H1 (cell line): ENCODE measurements around the gene ACTR1A. TPM values are rescaled to one million over a fixed set of nuclear protein-coding genes. Genes with fewer than 3 reads are reported as not detected.

Experiments used
- CTCF ChIA-PET: fragments of 300-600 bp; sonication (Branson Sonifier 250); formaldehyde crosslinking; loops from one replicate; lab custom pipeline; 2021; ENCODE audit not compliant: partially characterized antibody; lab: Charles Lee
- POLR2A ChIA-PET: fragments of 300-600 bp; sonication (Branson Sonifier 250); formaldehyde crosslinking; loops from one replicate; lab custom pipeline; 2021; ENCODE audit warnings: inconsistent platforms; ENCODE audit not compliant: partially characterized antibody; lab: Charles Lee
- DNase-seq, 2 experiments: peaks; one replicate each; pipeline versions ENCODE4 v3.0.0 to v3.0.0-alpha.2; 2010 to 2022; ENCODE audit warnings: low spot score in 2 of 2, low read depth in 1 of 2, mixed read lengths in 1 of 2
- FAIRE-seq: peaks from 2 replicates; lab custom pipeline; 2011; peaks lifted over from hg19 to GRCh38; lab: Jason Lieb, UNC
- H2AFZ ChIP-seq: 2 replicates; pipeline ENCODE4 v1.8.1; 2012; ENCODE audit warnings: low read length, inconsistent platforms
- H2AK5ac ChIP-seq: 2 replicates; pipeline ENCODE4 v1.6.1; 2013; ENCODE audit warnings: low read depth, low read length
- H2BK120ac ChIP-seq: replicated peaks from 2 replicates; pipeline ENCODE3; 2013; ENCODE audit warnings: low read depth, low read length, inconsistent platforms
- H2BK12ac ChIP-seq: 2 replicates; pipeline ENCODE4 v1.6.1; 2013; ENCODE audit warnings: low read depth, low read length
- H2BK15ac ChIP-seq: 2 replicates; pipeline ENCODE4 v1.6.1; 2013; ENCODE audit warnings: low read length
- H2BK20ac ChIP-seq: 2 replicates; pipeline ENCODE4 v1.6.1; 2013; ENCODE audit warnings: low read length
- H2BK5ac ChIP-seq: 2 replicates; pipeline ENCODE4 v1.6.1; 2013; ENCODE audit warnings: low read depth, low read length
- H3K14ac ChIP-seq: 2 replicates; pipeline ENCODE4 v1.6.1; 2013; ENCODE audit warnings: inconsistent platforms; ENCODE audit not compliant: insufficient read length
- H3K18ac ChIP-seq: 2 replicates; pipeline ENCODE4 v1.6.1; 2013; ENCODE audit warnings: low read length; ENCODE audit errors: extremely low read depth
- H3K23ac ChIP-seq: 2 replicates; pipeline ENCODE4 v1.6.1; 2013; ENCODE audit warnings: inconsistent platforms; ENCODE audit not compliant: insufficient read length
- H3K23me2 ChIP-seq: 2 replicates; pipeline ENCODE4 v1.6.1; 2013; ENCODE audit warnings: low read depth, low read length
- H3K27ac ChIP-seq: 2 replicates; pipeline ENCODE4 v1.6.1; 2011; ENCODE audit warnings: low read depth, low read length, inconsistent platforms
- H3K27me3 ChIP-seq, 4 experiments: replicated peaks in 1 of 4; 1 replicate in 1 of 4; 2 replicates in 3 of 4; pipeline versions ENCODE4 v1.6.1 to v1.8.1; 2011 to 2013; ENCODE audit warnings: low read length in 3 of 4, mild to moderate bottlenecking in 3 of 4, inconsistent platforms in 2 of 4, mixed read lengths in 2 of 4, moderate library complexity in 1 of 4; ENCODE audit not compliant: control insufficient read depth in 3 of 4, insufficient read depth in 3 of 4; ENCODE audit errors: extremely low read depth in 1 of 4
- H3K36me3 ChIP-seq, 4 experiments: 2 replicates each; pipeline versions ENCODE4 v1.6.1 to v1.8.1; 2011 to 2013; ENCODE audit warnings: mild to moderate bottlenecking in 4 of 4, low read length in 3 of 4, moderate library complexity in 2 of 4, control low read depth in 1 of 4, inconsistent platforms in 1 of 4; ENCODE audit not compliant: insufficient read depth in 4 of 4, control insufficient read depth in 2 of 4
- H3K4ac ChIP-seq: replicated peaks from 2 replicates; pipeline ENCODE3; 2013; ENCODE audit warnings: low read length, low read depth, mixed read lengths, inconsistent platforms; ENCODE audit not compliant: insufficient read length
- H3K4me1 ChIP-seq, 4 experiments: replicated peaks in 1 of 4; 1 replicate in 1 of 4; 2 replicates in 3 of 4; pipeline versions ENCODE4 v1.6.1 to v1.8.1; 2011 to 2013; ENCODE audit warnings: low read length in 3 of 4, inconsistent platforms in 2 of 4, mixed read lengths in 1 of 4; ENCODE audit not compliant: insufficient read depth in 4 of 4, control insufficient read depth in 3 of 4
- H3K4me2 ChIP-seq, 2 experiments: 2 replicates each; pipeline versions ENCODE4 v1.6.1 to v1.8.1; 2011 to 2013; ENCODE audit warnings: low read depth in 2 of 2, low read length in 2 of 2, control low read depth in 1 of 2, inconsistent platforms in 1 of 2, mild to moderate bottlenecking in 1 of 2; ENCODE audit not compliant: insufficient read depth in 1 of 2
- H3K4me3 ChIP-seq, 4 experiments: fragments of 200-600, 300-600 bp in 1 of 4; sonication (generic), shearing (Covaris generic), sonication (Bioruptor Twin) in 1 of 4; 2 replicates each; pipeline versions ENCODE4 v1.5.1 to v1.8.1; 2011 to 2016; ENCODE audit warnings: low read length in 4 of 4, low read depth in 3 of 4, control low read depth in 2 of 4, inconsistent platforms in 2 of 4, mild to moderate bottlenecking in 2 of 4, mixed read lengths in 1 of 4, moderate library complexity in 1 of 4; ENCODE audit not compliant: insufficient read depth in 2 of 4; ENCODE audit errors: extremely low read depth in 1 of 4
- H3K56ac ChIP-seq: replicated peaks from 2 replicates; pipeline ENCODE3; 2013; ENCODE audit warnings: low read depth, mild to moderate bottlenecking, mixed read lengths, low read length, inconsistent platforms; ENCODE audit not compliant: insufficient read length
- H3K79me1 ChIP-seq: 2 replicates; pipeline ENCODE4 v1.6.1; 2013; ENCODE audit warnings: low read depth, low read length, control low read depth
- H3K79me2 ChIP-seq, 2 experiments: 2 replicates each; pipeline versions ENCODE4 v1.6.1 to v1.8.1; 2012 to 2013; ENCODE audit warnings: low read length in 2 of 2, mild to moderate bottlenecking in 2 of 2, inconsistent platforms in 1 of 2; ENCODE audit not compliant: insufficient read depth in 2 of 2, control insufficient read depth in 1 of 2
- H3K9ac ChIP-seq, 4 experiments: replicated peaks in 1 of 4; 1 replicate in 1 of 4; 2 replicates in 3 of 4; pipeline versions ENCODE4 v1.6.1 to v1.8.1; 2011 to 2013; ENCODE audit warnings: low read depth in 3 of 4, low read length in 3 of 4, control low read depth in 2 of 4, mild to moderate bottlenecking in 2 of 4, moderate library complexity in 2 of 4, inconsistent platforms in 1 of 4; ENCODE audit errors: extremely low read depth in 1 of 4
- H3K9me3 ChIP-seq, 2 experiments: 2 replicates each; pipeline versions ENCODE4 v1.6.1 to v1.8.1; 2012 to 2013; ENCODE audit warnings: mild to moderate bottlenecking in 2 of 2, moderate library complexity in 2 of 2, control low read depth in 1 of 2, inconsistent platforms in 1 of 2, low read depth in 1 of 2, low read length in 1 of 2, mixed read lengths in 1 of 2; ENCODE audit not compliant: insufficient read depth in 2 of 2
- H4K20me1 ChIP-seq, 2 experiments: replicated peaks in 1 of 2; 2 replicates each; pipeline versions ENCODE3 to v1.8.1; 2011 to 2013; ENCODE audit warnings: inconsistent platforms in 2 of 2, low read length in 2 of 2, mild to moderate bottlenecking in 1 of 2; ENCODE audit not compliant: insufficient read depth in 2 of 2, control insufficient read depth in 1 of 2
- H4K5ac ChIP-seq: 2 replicates; pipeline ENCODE4 v1.6.1; 2013; ENCODE audit warnings: low read length, low read depth, mixed read lengths, inconsistent platforms; ENCODE audit not compliant: insufficient read length
- H4K8ac ChIP-seq: 2 replicates; pipeline ENCODE4 v1.8.0; 2013; ENCODE audit warnings: mild to moderate bottlenecking, moderate library complexity, low read length, inconsistent platforms; ENCODE audit not compliant: insufficient read depth; ENCODE audit errors: extremely low read depth
- H4K91ac ChIP-seq: replicated peaks from 2 replicates; pipeline ENCODE3; 2013; ENCODE audit warnings: low read length, mixed read lengths, inconsistent platforms; ENCODE audit not compliant: insufficient read length
- CBX5 ChIP-seq: fragments of 300-800, 300-1000 bp; sonication (generic); IDR thresholded peaks from 2 replicates; pipeline ENCODE4 v1.7.1; 2016; ENCODE audit warnings: antibody characterized with exemption, low read length, low read depth
- CHD1 ChIP-seq: IDR thresholded peaks from 2 replicates; pipeline ENCODE4 v1.6.1; 2012; ENCODE audit warnings: low read depth, low read length, improper control_type of control experiment
- CTBP2 ChIP-seq: IDR thresholded peaks from 2 replicates; pipeline ENCODE4 v1.7.0; 2011; ENCODE audit warnings: borderline replicate concordance, mild to moderate bottlenecking, moderate library complexity, mixed read lengths, low read length; ENCODE audit not compliant: insufficient read depth, insufficient read length
- EP300 ChIP-seq, 2 experiments: IDR thresholded peaks; 1 replicate in 1 of 2; 2 replicates in 1 of 2; pipeline ENCODE4 v1.6.1; 2011 to 2012; ENCODE audit warnings: low read depth in 2 of 2, low read length in 2 of 2, mild to moderate bottlenecking in 2 of 2, borderline replicate concordance in 1 of 2, inconsistent platforms in 1 of 2, moderate library complexity in 1 of 2
- FOSL1 ChIP-seq: IDR thresholded peaks from 2 replicates; pipeline ENCODE4 v1.6.1; 2011; ENCODE audit warnings: mild to moderate bottlenecking, low read depth, low read length, moderate library complexity; ENCODE audit not compliant: insufficient read depth
- HDAC6 ChIP-seq: IDR thresholded peaks from one replicate; pipeline ENCODE4 v1.7.1; 2012; ENCODE audit warnings: low read depth, mild to moderate bottlenecking, inconsistent platforms, low read length, moderate library complexity
- KDM5A ChIP-seq: fragments of 200-600 bp; IDR thresholded peaks from 2 replicates; pipeline ENCODE4 v1.7.1; 2012; ENCODE audit warnings: mild to moderate bottlenecking, low read length, inconsistent platforms, mixed read lengths
- POU5F1 ChIP-seq: IDR thresholded peaks from 2 replicates; pipeline ENCODE4 v1.6.1; 2011; ENCODE audit warnings: low read depth, mild to moderate bottlenecking, low read length, moderate library complexity
- RAD21 ChIP-seq, 2 experiments: IDR thresholded peaks in 1 of 2; conservative IDR thresholded peaks in 1 of 2; 2 replicates each; pipeline ENCODE4 v1.6.1; 2011; ENCODE audit warnings: low read depth in 2 of 2, low read length in 2 of 2, improper control_type of control experiment in 1 of 2, inconsistent platforms in 1 of 2, mild to moderate bottlenecking in 1 of 2, moderate library complexity in 1 of 2
- RBBP5 ChIP-seq: IDR thresholded peaks from 2 replicates; pipeline ENCODE4 v1.7.1; 2012; ENCODE audit warnings: low read depth, mild to moderate bottlenecking, inconsistent platforms, low read length, moderate library complexity, borderline replicate concordance
- SP2 ChIP-seq: IDR thresholded peaks from 2 replicates; pipeline ENCODE4 v1.6.1; 2012; ENCODE audit warnings: mild to moderate bottlenecking, low read length, inconsistent platforms
- SRF ChIP-seq: IDR thresholded peaks from 2 replicates; pipeline ENCODE4 v1.6.1; 2011; ENCODE audit warnings: mild to moderate bottlenecking, low read depth, low read length, moderate library complexity
- TAF7 ChIP-seq: optimal IDR thresholded peaks from 2 replicates; pipeline ENCODE3; 2011; ENCODE audit warnings: low read depth, mild to moderate bottlenecking, inconsistent platforms, low read length, moderate library complexity, borderline replicate concordance
- TBP ChIP-seq: IDR thresholded peaks from 2 replicates; pipeline ENCODE4 v1.6.1; 2011; ENCODE audit warnings: low read depth, low read length, improper control_type of control experiment
- WGBS, 2 experiments: shearing (Covaris generic) in 1 of 2; methylation state at CpG; one replicate each; pipeline versions ENCODE4 v1.1.6 to v1.1.7; 2013 to 2015; ENCODE audit warnings: low lambda C conversion rate in 2 of 2, mixed read lengths in 2 of 2, inconsistent platforms in 1 of 2, low coverage in 1 of 2, missing lambda C conversion rate in 1 of 2; ENCODE audit not compliant: insufficient replicate concordance in 2 of 2, insufficient coverage in 1 of 2, insufficient read length in 1 of 2; ENCODE audit errors: extremely low coverage in 1 of 2, missing lambda C conversion rate in 1 of 2; 5-methylcytosine and 5-hydroxymethylcytosine counted together
- polyA plus RNA-seq, 7 experiments: library from polyadenylated mRNA; depleted of rRNA in 3 of 7; stranded (reverse) in 5 of 7; unstranded in 2 of 7; fragments of >200 nt in 5 of 7; fragments of 200-250 nt in 2 of 7; gene quantifications; 1 replicate in 5 of 7; 2 replicates in 1 of 7; 4 replicates in 1 of 7; pipeline versions ENCODE4 v1.2.1 to v1.2.3, GENCODE V29; 2011 to 2013; ENCODE audit warnings: missing spikeins in 2 of 7, mixed read lengths in 2 of 7
- total RNA-seq: library from RNA; stranded (reverse); fragmentation: NEBNext Ultra II Directional; extraction: Animal tissue kit (Norgen Biotek cat#: 25700); gene quantifications from 2 replicates; pipeline ENCODE4 v1.2.1, GENCODE V29; 2021

Gene ACTR1A
- total and polyA plus RNA-seq, 2 of the 8 experiments (the other 6 are each of a cell fraction or from before 2014, with no cell fraction given): 78.6 to 86.3 TPM

GRCh38 chr10:102499356-102499755 is 3.2 kb downstream of the ACTR1A start:
- no peak overlapping the region for H2BK20ac ChIP-seq
- no peak overlapping the region for H3K9ac ChIP-seq
- no peak overlapping the region for H2AK5ac ChIP-seq
- H3K36me3 ChIP-seq: no peaks in the 10 kb centered on the region
- POLR2A ChIA-PET: no interaction called here
- no peak overlapping the region for H2BK12ac ChIP-seq
- H2BK5ac ChIP-seq: no peak overlapping the region
- CTCF ChIA-PET: interaction anchor here (1.1 to 16.5 kb wide), 3 partner anchors 23 to 115 kb away, joined by 3 to 182 read pairs (median 3); no protein-coding TSS in a partner anchor
- peaks cover 9% of the 10 kb centered on the region for H3K23me2 ChIP-seq
- peaks cover 0 to 3% (median 0%) of the 10 kb centered on the region in 4 experiments; a peak in 1 of 7 replicates for H3K4me1 ChIP-seq
- no peak overlapping the region for H4K8ac ChIP-seq
- H3K79me2 ChIP-seq: peaks cover 0 to 50% of the 10 kb centered on the region in 2 experiments; a peak in 3 of 4 replicates
- no peak overlapping the region for H2BK120ac ChIP-seq
- no peak overlapping the region for H4K5ac ChIP-seq
- 86% methylated on average over 3 of the region's 3 CpGs; no CpG with 5 or more reads in 1 of the 2 experiments for WGBS, 2 experiments
- no peak overlapping the region for H3K4me3 ChIP-seq
- no peak overlapping the region for H3K14ac ChIP-seq
- DNase-seq (no peak), FAIRE-seq (no peak)
- H4K91ac ChIP-seq: no peak overlapping the region
- H3K27ac ChIP-seq: no peak overlapping the region
- 0 out of 2 replicates have a peak, but pooled peaks cover under 1% of the 10 kb centered on the region for H3K79me1 ChIP-seq
- no peak overlapping the region for H3K4ac ChIP-seq
- H3K4me2 ChIP-seq: no peak overlapping the region
- H3K23ac ChIP-seq: no peak overlapping the region
- no peak overlapping the region for H3K56ac ChIP-seq
- H2AFZ ChIP-seq: no peak overlapping the region
- H4K20me1 ChIP-seq: peaks cover 4 to 12% of the 10 kb centered on the region in 2 experiments
- no peak overlapping the region for H3K18ac ChIP-seq
- H3K9me3 ChIP-seq: no peaks in the 10 kb centered on the region
- no peak overlapping the region for H2BK15ac ChIP-seq
- no peaks in the 10 kb centered on the region for H3K27me3 ChIP-seq
- TF ChIP-seq FOSL1 (no peak), HDAC6 (no peak), RBBP5 (no peak), EP300 (IDR thresholded peaks at IDR 0.05; ENCODE audit: borderline replicate concordance in 1 of 2, low read depth in 2 of 2, low read length in 2 of 2) (no peak), CTBP2 (no peak), TAF7 (no peak), CBX5 (no peak), TBP (no peak), KDM5A (no peak), RAD21 (IDR thresholded peaks at IDR 0.05 in 1 of 2, conservative IDR thresholded peaks at IDR 0.05 in 1 of 2; ENCODE audit: low read depth in 2 of 2, low read length in 2 of 2) (no peak), SRF (no peak), CHD1 (no peak), POU5F1 (no peak), SP2 (no peak)
